Measurements from ENCODE around the gene RCBTB2.

Gene RCBTB2

GRCh38 chr13:48531416-48532255 lies 1.2 kb downstream of the RCBTB2 start:
- Mint-ChIP-seq H3K4me1 (ENCODE audit: low read depth) (peaks cover 45% of the 10 kb centered on the region), H3K27me3 (ENCODE audit: low read depth) (peaks cover 2% of the 10 kb centered on the region)

DNA sequence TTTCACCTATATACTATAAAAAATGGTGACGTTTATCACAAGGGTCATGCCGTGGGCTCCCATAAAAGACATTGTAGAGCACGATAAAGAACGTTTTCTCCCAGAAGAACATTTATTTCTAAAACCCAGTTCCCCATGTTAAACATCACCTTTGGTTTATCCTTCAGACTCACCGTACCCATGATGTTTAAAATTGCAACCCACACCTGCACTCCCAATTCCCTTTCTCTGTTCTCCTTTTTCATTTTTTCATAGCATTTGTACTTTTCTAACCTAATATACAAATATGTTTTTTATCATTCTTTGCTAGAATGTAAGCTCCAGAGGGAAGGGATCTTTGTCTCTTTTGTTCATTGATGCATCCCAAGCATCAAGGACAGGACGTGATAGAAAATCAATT lies 2.0 kb downstream of the RCBTB2 start:
- Mint-ChIP-seq H3K27ac (no peak overlapping the region), H3K27me3 (ENCODE audit: low read depth) (peaks cover 2% of the 10 kb centered on the region), H3K9me3 (peaks cover 9% of the 10 kb centered on the region), H3K4me1 (ENCODE audit: low read depth) (peaks cover 45% of the 10 kb centered on the region), H3K36me3 (ENCODE audit: low read depth) (peaks cover 23% of the 10 kb centered on the region), H3K4me3 (peak overlapping the region; percentile 91)
- no peak for DNase-seq (ENCODE audit: low spot score)

More at GRCh38 chr13:48531416-48532255, 1.2 kb downstream of the RCBTB2 start:
- Mint-ChIP-seq H3K36me3 (ENCODE audit: low read depth) (peaks cover 24% of the 10 kb centered on the region), H3K27ac (peak overlapping the region; percentile 97), H3K9me3 (peaks cover 15% of the 10 kb centered on the region), H3K4me3 (peak overlapping the region; percentile 91)
- peak; percentile 27 for DNase-seq (ENCODE audit: low spot score)

DNA sequence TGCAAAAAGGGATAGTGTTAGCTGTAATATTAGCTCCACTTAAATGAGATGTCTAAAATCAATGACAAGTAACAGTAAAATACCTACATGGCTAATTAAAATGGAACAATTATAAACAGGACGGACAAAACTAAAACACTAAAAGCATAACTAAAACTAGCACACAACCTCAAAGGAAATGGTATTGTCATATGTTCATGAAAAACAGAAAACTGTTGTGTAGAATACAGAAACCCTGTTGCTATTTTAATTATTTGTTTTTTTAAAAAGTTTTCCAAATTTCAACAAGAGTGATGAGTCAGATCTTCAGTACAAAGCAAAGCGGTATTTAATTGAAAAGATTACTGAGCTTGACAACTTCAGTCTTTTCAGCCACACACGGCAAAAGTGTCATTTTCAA lies 4.2 kb downstream of the RCBTB2 start:
- peaks cover 23% of the 10 kb centered on the region for H3K36me3 Mint-ChIP-seq (ENCODE audit: low read depth)
- H3K27ac Mint-ChIP-seq = no peak overlapping the region
- peaks cover 42% of the 10 kb centered on the region for H3K4me1 Mint-ChIP-seq (ENCODE audit: low read depth)
- H3K9me3 Mint-ChIP-seq = no peaks in the 10 kb centered on the region
- no peak for DNase-seq (ENCODE audit: low spot score)
- no peak overlapping the region for H3K4me3 Mint-ChIP-seq
- peaks cover 4% of the 10 kb centered on the region for H3K27me3 Mint-ChIP-seq (ENCODE audit: low read depth)

DNA sequence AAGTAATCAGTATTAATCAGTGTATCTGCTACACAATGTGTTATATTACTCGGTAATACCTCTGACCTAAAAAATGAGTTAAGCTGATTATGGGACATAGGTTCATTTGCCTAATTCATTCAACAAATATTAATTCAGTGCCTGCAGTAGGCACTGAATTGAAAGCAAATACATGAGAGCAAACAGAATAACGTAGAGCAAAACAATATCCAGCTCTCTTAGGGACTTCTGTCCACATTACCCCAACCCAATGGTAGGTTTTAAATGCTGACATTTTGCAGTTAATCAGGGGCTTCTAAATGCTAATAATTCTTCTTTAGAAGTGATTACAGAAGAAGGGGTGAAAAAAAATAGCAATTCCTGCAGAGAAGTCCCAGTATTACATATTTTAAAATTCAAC lies 4.9 kb downstream of the RCBTB2 start:
- Mint-ChIP-seq H3K27ac (no peak overlapping the region), H3K4me3 (no peak overlapping the region), H3K4me1 (ENCODE audit: low read depth) (peaks cover 39% of the 10 kb centered on the region)

GRCh38 chr13:48526286-48526685 lies 6.6 kb downstream of the RCBTB2 start:
- Mint-ChIP-seq H3K9me3 (no peaks in the 10 kb centered on the region), H3K4me1 (ENCODE audit: low read depth) (peaks cover 34% of the 10 kb centered on the region), H3K27ac (no peak overlapping the region), H3K36me3 (ENCODE audit: low read depth) (peaks cover 31% of the 10 kb centered on the region), H3K27me3 (ENCODE audit: low read depth) (peaks cover 6% of the 10 kb centered on the region), H3K4me3 (no peak overlapping the region)
- DNase-seq (ENCODE audit: low spot score) = no peak

More for the DNA sequence above, 4.9 kb downstream of the RCBTB2 start:
- Mint-ChIP-seq H3K36me3 (ENCODE audit: low read depth) (peaks cover 26% of the 10 kb centered on the region), H3K27me3 (ENCODE audit: low read depth) (peaks cover 6% of the 10 kb centered on the region), H3K9me3 (no peaks in the 10 kb centered on the region)
- DNase-seq (ENCODE audit: low spot score) = no peak

GRCh38 chr13:48518083-48518482 lies 14.8 kb downstream of the RCBTB2 start:
- H3K4me1 Mint-ChIP-seq (ENCODE audit: low read depth) = peaks cover 1% of the 10 kb centered on the region
- H3K9me3 Mint-ChIP-seq = no peaks in the 10 kb centered on the region
- no peak overlapping the region for H3K4me3 Mint-ChIP-seq
- DNase-seq (ENCODE audit: low spot score) = no peak
- H3K27me3 Mint-ChIP-seq (ENCODE audit: low read depth) = peaks cover under 1% of the 10 kb centered on the region
- H3K27ac Mint-ChIP-seq = no peak overlapping the region
- peaks cover 53% of the 10 kb centered on the region for H3K36me3 Mint-ChIP-seq (ENCODE audit: low read depth)

- H3K36me3 Mint-ChIP-seq (ENCODE audit: low read depth) = peaks cover 63% of the 10 kb centered on the region
- H3K4me3 Mint-ChIP-seq = no peak overlapping the region
- DNase-seq (ENCODE audit: low spot score) = no peak
- H3K4me1 Mint-ChIP-seq (ENCODE audit: low read depth) = peaks cover 1% of the 10 kb centered on the region
- no peaks in the 10 kb centered on the region for H3K27me3 Mint-ChIP-seq (ENCODE audit: low read depth)
- H3K27ac Mint-ChIP-seq = no peak overlapping the region
- H3K9me3 Mint-ChIP-seq = no peaks in the 10 kb centered on the region
These were observed 17.1 kb downstream of the RCBTB2 start for GRCh38 chr13:48515732-48516131.

DNA sequence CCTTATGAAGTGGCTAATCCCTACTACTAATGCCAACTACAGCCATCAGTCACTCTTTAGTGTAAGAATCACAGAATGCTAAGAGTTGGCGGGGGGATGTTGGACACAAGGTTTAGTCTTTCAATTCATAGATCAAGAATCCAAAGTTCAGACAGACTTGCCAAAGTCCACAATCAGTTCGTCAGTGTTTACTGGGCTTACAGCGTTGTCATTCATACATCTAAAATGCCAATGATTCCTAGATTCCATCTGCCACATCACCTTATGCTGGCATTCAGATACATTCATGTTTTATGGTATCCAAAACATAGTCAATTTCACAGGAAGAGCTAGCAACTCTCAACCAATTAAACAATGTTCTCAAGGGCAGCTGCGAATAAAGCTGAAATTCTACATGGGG lies 18.1 kb downstream of the RCBTB2 start:
- Mint-ChIP-seq H3K27me3 (ENCODE audit: low read depth) (no peaks in the 10 kb centered on the region), H3K36me3 (ENCODE audit: low read depth) (peaks cover 65% of the 10 kb centered on the region), H3K4me3 (no peak overlapping the region), H3K4me1 (ENCODE audit: low read depth) (peaks cover 10% of the 10 kb centered on the region), H3K9me3 (no peaks in the 10 kb centered on the region), H3K27ac (no peak overlapping the region)
- DNase-seq (ENCODE audit: low spot score) = no peak

- no peak overlapping the region for H3K27ac Mint-ChIP-seq
- peaks cover 68% of the 10 kb centered on the region for H3K36me3 Mint-ChIP-seq (ENCODE audit: low read depth)
- peaks cover 9% of the 10 kb centered on the region for H3K9me3 Mint-ChIP-seq
- peaks cover 27% of the 10 kb centered on the region for H3K4me1 Mint-ChIP-seq (ENCODE audit: low read depth)
- no peak overlapping the region for H3K4me3 Mint-ChIP-seq
- no peak for DNase-seq (ENCODE audit: low spot score)
- H3K27me3 Mint-ChIP-seq (ENCODE audit: low read depth) = no peaks in the 10 kb centered on the region
These were observed 21.2 kb downstream of the RCBTB2 start for GRCh38 chr13:48511621-48512230.

GRCh38 chr13:48510698-48511097 lies 22.2 kb downstream of the RCBTB2 start:
- Mint-ChIP-seq H3K27ac (no peak overlapping the region), H3K36me3 (ENCODE audit: low read depth) (peaks cover 72% of the 10 kb centered on the region), H3K4me1 (ENCODE audit: low read depth) (peaks cover 38% of the 10 kb centered on the region), H3K9me3 (peaks cover 9% of the 10 kb centered on the region), H3K4me3 (no peak overlapping the region), H3K27me3 (ENCODE audit: low read depth) (no peaks in the 10 kb centered on the region)
- no peak for DNase-seq (ENCODE audit: low spot score)

GRCh38 chr13:48508011-48508410 lies 24.9 kb downstream of the RCBTB2 start:
- Mint-ChIP-seq H3K27ac (no peak overlapping the region), H3K4me3 (no peak overlapping the region), H3K36me3 (ENCODE audit: low read depth) (peaks cover 78% of the 10 kb centered on the region), H3K27me3 (ENCODE audit: low read depth) (no peaks in the 10 kb centered on the region), H3K4me1 (ENCODE audit: low read depth) (peaks cover 63% of the 10 kb centered on the region), H3K9me3 (peaks cover 15% of the 10 kb centered on the region)
- DNase-seq (ENCODE audit: low spot score) = no peak

GRCh38 chr13:48507021-48507420 lies 25.9 kb downstream of the RCBTB2 start:
- H3K27me3 Mint-ChIP-seq (ENCODE audit: low read depth) = no peaks in the 10 kb centered on the region
- peaks cover 68% of the 10 kb centered on the region for H3K4me1 Mint-ChIP-seq (ENCODE audit: low read depth)
- H3K36me3 Mint-ChIP-seq (ENCODE audit: low read depth) = peaks cover 76% of the 10 kb centered on the region
- DNase-seq (ENCODE audit: low spot score) = no peak
- H3K4me3 Mint-ChIP-seq = no peak overlapping the region
- peaks cover 15% of the 10 kb centered on the region for H3K9me3 Mint-ChIP-seq
- no peak overlapping the region for H3K27ac Mint-ChIP-seq

- DNase-seq (ENCODE audit: low spot score) = no peak
- Mint-ChIP-seq H3K4me1 (ENCODE audit: low read depth) (peaks cover 73% of the 10 kb centered on the region), H3K9me3 (peaks cover 15% of the 10 kb centered on the region), H3K27ac (peak overlapping the region; percentile 93), H3K36me3 (ENCODE audit: low read depth) (peaks cover 73% of the 10 kb centered on the region), H3K27me3 (ENCODE audit: low read depth) (no peaks in the 10 kb centered on the region), H3K4me3 (peak overlapping the region; percentile 57)
These were observed 26.7 kb downstream of the RCBTB2 start for GRCh38 chr13:48506092-48506701.

DNA sequence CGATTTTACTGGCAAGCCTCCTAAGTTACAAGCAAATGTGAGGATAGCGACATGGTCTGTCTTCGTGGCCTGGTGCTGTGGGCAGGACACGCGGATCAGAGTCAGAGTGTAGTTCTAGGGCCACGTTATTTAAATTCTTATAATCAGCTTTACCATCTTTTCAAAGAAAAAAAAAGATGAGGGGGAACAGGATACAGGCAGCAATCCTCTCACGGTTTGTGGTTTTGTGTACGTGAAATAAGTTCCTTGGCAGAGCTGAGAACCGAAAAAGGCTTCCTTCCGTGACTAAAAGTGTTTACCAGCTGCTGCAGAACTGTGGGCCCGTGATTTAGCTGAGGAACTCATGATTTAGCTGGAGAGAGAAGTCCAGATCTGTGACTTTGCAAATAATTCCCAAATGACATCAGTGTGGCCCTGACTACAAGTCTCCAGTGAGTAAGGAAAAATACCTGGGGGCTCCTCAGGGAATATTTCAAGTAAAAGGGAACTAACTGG lies 27.2 kb downstream of the RCBTB2 start:
- peak; percentile 67 for DNase-seq (ENCODE audit: low spot score)
- Mint-ChIP-seq H3K4me1 (ENCODE audit: low read depth) (peaks cover 77% of the 10 kb centered on the region), H3K36me3 (ENCODE audit: low read depth) (peaks cover 77% of the 10 kb centered on the region), H3K27me3 (ENCODE audit: low read depth) (no peaks in the 10 kb centered on the region), H3K27ac (peak overlapping the region; percentile 93), H3K9me3 (peaks cover 15% of the 10 kb centered on the region), H3K4me3 (peak overlapping the region; percentile 57)

Data from T-helper 2 cell treated with Interferon-gamma antibody and Interleukin-4, amounts not matched to agents 5 μg/mL and 100 μg/mL, for 36 hours (primary cell).